ENCODE measurements around the gene ADORA3. TPM values are rescaled to one million over a fixed set of nuclear protein-coding genes. Genes with fewer than 3 reads are reported as not detected.

Gene ADORA3
- total RNA-seq, result 0.37 TPM in 1 of 2 replicates, not detected in the other

GRCh38 chr1:111503585-111504060 lies at the start of gene ADORA3, which contains the start of gene TMIGD3:
Gene ADORA3 (minus strand): TSS chr1:111503633. CDS start chr1:111503354, 279 bp downstream.
Gene TMIGD3 (minus strand): TSS chr1:111503633. CDS start chr1:111503354, 279 bp downstream.

Small RNA genes within 50 kb of the gene (small RNA-seq; reads per million reads assigned to genes)
- not detected for gene RNU6-792P

Other genes starting within 250 kb of the ADORA3 start
- gene CHIA, start 212.8 kb downstream of the ADORA3 start, total RNA-seq, result not detected in 2 replicates
- gene OVGP1, start 75.9 kb downstream of the ADORA3 start, total RNA-seq, result 0.37 and 0.39 TPM in 2 replicates
- gene WDR77, start 54.4 kb downstream of the ADORA3 start, total RNA-seq, result 47.0 and 57.1 TPM in 2 replicates
- 325 and 354 TPM in 2 replicates for gene ATP5PB, start 54.2 kb downstream of the ADORA3 start, total RNA-seq
- gene C1orf162, start 29.6 kb downstream of the ADORA3 start, total RNA-seq, result under 0.01 and 0.20 TPM in 2 replicates
- gene TMIGD3, start within 50 bp of the ADORA3 start, total RNA-seq, result not detected in 2 replicates
- gene RAP1A, start 116.2 kb upstream of the ADORA3 start, total RNA-seq, result 12.1 and 14.3 TPM in 2 replicates
- gene INKA2, start 235.8 kb upstream of the ADORA3 start, total RNA-seq, result 2.9 and 8.0 TPM in 2 replicates